GM18867 (cell line): ENCODE results near the gene CLMP.
A peak's percentile ranks its signal among the peaks of the same experiment; 100 is the strongest.

Experiments
- ATAC-seq: cut with Tn5 transposase; IDR thresholded peaks from one replicate; pipeline ENCODE4 v1.9.1; 2021; ENCODE audit warnings: mild to moderate bottlenecking, moderate library complexity; ENCODE audit not compliant: unreplicated experiment

Gene CLMP

GRCh38 chr11:123195188-123196059 lies at the start of gene CLMP:
CLMP (minus strand) TSS chr11:123195248; CDS start chr11:123194940, 308 bp downstream.
- ATAC-seq: no peak

- no peak for ATAC-seq
Observed at GRCh38 chr11:123241874-123242543, 47.0 kb upstream of the CLMP start.

DNA sequence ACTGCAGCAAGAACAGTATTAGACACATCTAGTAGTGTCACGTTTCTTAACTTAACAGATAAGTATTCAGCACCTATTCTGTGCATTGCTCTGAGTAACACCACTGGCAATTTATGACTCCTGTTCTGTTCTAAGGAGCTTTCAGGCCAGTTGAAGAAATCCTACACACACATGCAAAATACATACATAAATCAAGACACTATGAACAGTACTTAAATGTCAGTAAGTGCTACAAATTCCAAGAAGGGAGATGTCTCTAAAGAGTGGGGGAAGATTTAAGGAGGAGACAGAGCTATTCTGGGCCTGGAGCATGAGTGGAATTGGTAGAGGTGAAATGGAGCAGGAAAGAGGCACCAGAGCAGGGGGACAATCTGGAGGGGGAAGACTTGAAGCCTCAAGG lies 46.2 kb upstream of the CLMP start:
- ATAC-seq: no peak

GRCh38 chr11:123239191-123240150 lies 44.4 kb upstream of the CLMP start:
- no peak for ATAC-seq

- no peak for ATAC-seq
Observed at GRCh38 chr11:123238297-123238696, 43.2 kb upstream of the CLMP start.

- no peak for ATAC-seq
Observed at GRCh38 chr11:123236879-123237278, 41.8 kb upstream of the CLMP start.

GRCh38 chr11:123235656-123236261 lies 40.7 kb upstream of the CLMP start:
- ATAC-seq: no peak

- ATAC-seq: no peak
Observed at GRCh38 chr11:123235117-123235655, 40.1 kb upstream of the CLMP start.

GRCh38 chr11:123233975-123234334 lies 38.9 kb upstream of the CLMP start:
- ATAC-seq: no peak

- peak; percentile 95 for ATAC-seq
Observed at GRCh38 chr11:123233280-123233974, 38.4 kb upstream of the CLMP start.

DNA sequence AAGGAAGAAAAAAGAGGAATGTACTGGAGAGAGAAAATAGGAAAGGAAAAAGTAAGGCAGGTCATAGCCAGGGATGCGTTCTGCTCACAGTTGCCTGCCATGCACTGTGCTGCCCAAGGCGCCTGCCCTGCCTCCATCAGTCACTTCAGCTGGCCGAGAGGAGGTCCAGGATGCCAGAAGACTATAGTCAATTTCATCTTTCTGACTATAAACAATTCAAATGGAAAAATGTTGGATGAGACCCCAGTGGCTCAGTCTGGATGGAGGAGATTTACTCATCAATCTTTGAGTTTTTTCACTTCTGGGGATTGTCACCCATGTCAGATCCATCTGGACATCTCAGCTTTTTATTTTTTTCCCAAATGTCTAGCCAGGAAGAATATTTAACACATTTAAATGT lies 36.7 kb upstream of the CLMP start:
- ATAC-seq: no peak

GRCh38 chr11:123231256-123231655 lies 36.2 kb upstream of the CLMP start:
- no peak for ATAC-seq

DNA sequence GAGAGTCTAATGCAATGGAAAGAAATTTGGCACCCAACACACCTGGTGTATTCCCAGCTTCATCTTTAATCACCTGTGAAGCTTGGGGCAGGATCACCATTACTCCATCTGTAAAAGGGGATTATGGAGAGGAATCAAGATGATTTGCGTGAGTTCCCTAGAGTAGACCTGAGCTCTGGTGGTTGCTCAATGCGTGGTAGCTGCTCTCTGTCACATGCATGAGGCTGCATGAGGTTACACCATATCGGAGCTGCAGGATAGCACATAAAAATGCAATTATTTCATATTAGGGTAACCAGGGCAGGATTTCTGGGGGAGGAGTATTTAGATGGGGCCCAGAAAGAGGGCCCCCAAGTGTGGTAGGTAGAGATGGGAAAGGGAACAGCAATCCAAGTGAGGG lies 35.3 kb upstream of the CLMP start:
- no peak for ATAC-seq

GRCh38 chr11:123228496-123229163 lies 33.6 kb upstream of the CLMP start:
- no peak for ATAC-seq

DNA sequence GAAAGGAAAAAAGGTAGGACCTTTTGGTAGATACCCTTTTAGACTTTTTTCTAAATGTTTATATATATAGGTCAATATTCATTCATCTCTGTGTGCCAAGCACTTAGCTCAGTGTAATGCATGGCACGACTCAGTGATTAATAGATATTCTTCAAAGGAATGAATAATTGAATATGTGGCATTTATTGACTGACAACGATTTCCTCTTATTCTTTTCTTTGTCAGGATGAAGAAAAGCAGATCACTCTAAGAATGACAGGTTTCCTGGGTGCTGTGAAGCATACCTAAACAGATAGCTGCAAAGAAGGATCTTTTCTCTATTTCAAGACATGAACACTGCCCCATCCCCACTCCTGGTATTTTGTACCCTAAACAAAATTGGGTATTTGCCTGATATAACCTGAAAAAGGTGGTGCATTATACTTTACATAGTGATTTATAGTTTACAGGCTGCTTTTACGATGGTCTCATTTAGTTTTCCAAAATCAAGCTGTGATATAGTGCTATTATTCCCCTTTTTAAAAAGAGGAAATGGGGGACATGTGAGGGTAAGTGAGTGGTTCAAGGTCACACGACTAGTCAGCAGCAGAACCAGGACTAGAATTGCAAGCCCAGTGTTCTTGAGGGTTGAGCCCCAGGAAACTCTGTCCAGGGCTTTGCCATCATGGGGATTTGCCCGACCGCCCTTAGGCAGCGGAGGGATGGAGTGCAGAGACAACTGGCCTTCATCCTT lies 32.9 kb upstream of the CLMP start:
- no peak for ATAC-seq

GRCh38 chr11:123221584-123221983 lies 26.5 kb upstream of the CLMP start:
- no peak for ATAC-seq

DNA sequence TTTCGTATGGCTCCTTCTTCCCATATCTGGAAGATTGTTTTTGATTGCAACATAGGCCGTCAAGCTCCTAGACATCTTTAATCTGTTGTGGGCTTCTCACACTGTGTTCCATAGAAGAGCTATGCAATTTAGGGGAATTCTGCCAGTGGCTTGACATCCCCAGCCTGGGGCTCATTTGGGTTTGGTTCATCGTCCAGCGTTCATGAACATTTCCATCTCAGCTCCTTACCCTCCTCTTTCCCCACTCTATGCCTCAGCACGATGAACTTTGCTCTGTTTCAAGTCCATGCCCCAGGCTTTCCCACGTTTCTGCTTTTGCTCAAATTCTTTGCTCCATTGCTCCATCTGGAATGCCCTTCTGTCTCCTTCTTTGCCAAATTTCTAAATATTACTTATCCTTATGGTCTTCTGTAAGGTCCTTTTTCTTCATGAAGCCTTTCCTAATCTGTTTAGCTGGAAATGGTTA lies 26.1 kb upstream of the CLMP start:
- ATAC-seq: no peak

DNA sequence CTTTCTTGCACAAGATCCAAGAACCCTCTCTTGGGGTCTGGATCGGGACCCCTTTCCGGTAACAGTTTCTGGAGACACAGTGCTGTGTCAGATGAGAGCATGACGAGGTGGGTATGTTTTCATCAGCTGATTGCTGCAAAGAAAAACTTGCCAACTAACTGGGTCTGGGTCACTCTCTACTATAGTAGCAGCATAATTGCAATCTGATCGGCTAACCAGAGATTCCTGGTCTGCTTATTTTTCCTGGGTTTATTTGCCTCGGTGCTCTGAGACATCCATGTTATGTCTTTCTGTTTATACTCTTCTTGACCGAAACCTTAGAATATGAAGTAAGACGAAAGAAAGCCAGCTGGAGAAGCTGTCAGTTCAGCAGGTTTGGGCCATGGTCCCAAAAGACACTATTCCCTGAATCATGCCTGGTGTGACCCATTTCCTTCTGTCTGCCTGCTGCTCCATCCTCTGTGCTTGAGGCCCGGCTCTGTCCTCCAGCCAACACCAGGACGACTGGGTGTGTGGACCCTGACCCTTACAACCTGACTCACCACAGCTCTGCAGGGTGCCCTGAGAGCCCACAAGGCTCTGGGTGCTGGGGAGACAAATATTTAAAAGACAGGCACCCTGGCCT lies 24.1 kb upstream of the CLMP start:
- no peak for ATAC-seq
